H1 (cell line): ENCODE data around the gene GPR42. TPM values are rescaled to one million over a fixed set of nuclear protein-coding genes. Genes with fewer than 3 reads are reported as not detected.
"Not testable (repeated sequence)": the region's sequence is repeated elsewhere in the genome, so short reads cannot be mapped to it uniquely, and the experiment has no call there.

Source experiments
- CTCF ChIA-PET: fragments of 300-600 bp; sonication (Branson Sonifier 250); formaldehyde crosslinking; loops from one replicate; lab custom pipeline; 2021; ENCODE audit not compliant: partially characterized antibody; lab: Charles Lee
- POLR2A ChIA-PET: fragments of 300-600 bp; sonication (Branson Sonifier 250); formaldehyde crosslinking; loops from one replicate; lab custom pipeline; 2021; ENCODE audit warnings: inconsistent platforms; ENCODE audit not compliant: partially characterized antibody; lab: Charles Lee
- DNase-seq, 2 experiments: peaks; one replicate each; pipeline versions ENCODE4 v3.0.0 to v3.0.0-alpha.2; 2010 to 2022; ENCODE audit warnings: low spot score in 2 of 2, low read depth in 1 of 2, mixed read lengths in 1 of 2
- FAIRE-seq: peaks from 2 replicates; lab custom pipeline; 2011; peaks lifted over from hg19 to GRCh38; lab: Jason Lieb, UNC
- H2AFZ ChIP-seq: 2 replicates; pipeline ENCODE4 v1.8.1; 2012; ENCODE audit warnings: low read length, inconsistent platforms
- H2AK5ac ChIP-seq: 2 replicates; pipeline ENCODE4 v1.6.1; 2013; ENCODE audit warnings: low read depth, low read length
- H2BK120ac ChIP-seq: replicated peaks from 2 replicates; pipeline ENCODE3; 2013; ENCODE audit warnings: low read depth, low read length, inconsistent platforms
- H2BK12ac ChIP-seq: 2 replicates; pipeline ENCODE4 v1.6.1; 2013; ENCODE audit warnings: low read depth, low read length
- H2BK15ac ChIP-seq: 2 replicates; pipeline ENCODE4 v1.6.1; 2013; ENCODE audit warnings: low read length
- H2BK20ac ChIP-seq: 2 replicates; pipeline ENCODE4 v1.6.1; 2013; ENCODE audit warnings: low read length
- H2BK5ac ChIP-seq: 2 replicates; pipeline ENCODE4 v1.6.1; 2013; ENCODE audit warnings: low read depth, low read length
- H3K14ac ChIP-seq: 2 replicates; pipeline ENCODE4 v1.6.1; 2013; ENCODE audit warnings: inconsistent platforms; ENCODE audit not compliant: insufficient read length
- H3K18ac ChIP-seq: 2 replicates; pipeline ENCODE4 v1.6.1; 2013; ENCODE audit warnings: low read length; ENCODE audit errors: extremely low read depth
- H3K23ac ChIP-seq: 2 replicates; pipeline ENCODE4 v1.6.1; 2013; ENCODE audit warnings: inconsistent platforms; ENCODE audit not compliant: insufficient read length
- H3K23me2 ChIP-seq: 2 replicates; pipeline ENCODE4 v1.6.1; 2013; ENCODE audit warnings: low read depth, low read length
- H3K27ac ChIP-seq: 2 replicates; pipeline ENCODE4 v1.6.1; 2011; ENCODE audit warnings: low read depth, low read length, inconsistent platforms
- H3K27me3 ChIP-seq, 4 experiments: replicated peaks in 1 of 4; 1 replicate in 1 of 4; 2 replicates in 3 of 4; pipeline versions ENCODE4 v1.6.1 to v1.8.1; 2011 to 2013; ENCODE audit warnings: low read length in 3 of 4, mild to moderate bottlenecking in 3 of 4, inconsistent platforms in 2 of 4, mixed read lengths in 2 of 4, moderate library complexity in 1 of 4; ENCODE audit not compliant: control insufficient read depth in 3 of 4, insufficient read depth in 3 of 4; ENCODE audit errors: extremely low read depth in 1 of 4
- H3K36me3 ChIP-seq, 4 experiments: 2 replicates each; pipeline versions ENCODE4 v1.6.1 to v1.8.1; 2011 to 2013; ENCODE audit warnings: mild to moderate bottlenecking in 4 of 4, low read length in 3 of 4, moderate library complexity in 2 of 4, control low read depth in 1 of 4, inconsistent platforms in 1 of 4; ENCODE audit not compliant: insufficient read depth in 4 of 4, control insufficient read depth in 2 of 4
- H3K4ac ChIP-seq: replicated peaks from 2 replicates; pipeline ENCODE3; 2013; ENCODE audit warnings: low read length, low read depth, mixed read lengths, inconsistent platforms; ENCODE audit not compliant: insufficient read length
- H3K4me1 ChIP-seq, 4 experiments: replicated peaks in 1 of 4; 1 replicate in 1 of 4; 2 replicates in 3 of 4; pipeline versions ENCODE4 v1.6.1 to v1.8.1; 2011 to 2013; ENCODE audit warnings: low read length in 3 of 4, inconsistent platforms in 2 of 4, mixed read lengths in 1 of 4; ENCODE audit not compliant: insufficient read depth in 4 of 4, control insufficient read depth in 3 of 4
- H3K4me2 ChIP-seq, 2 experiments: 2 replicates each; pipeline versions ENCODE4 v1.6.1 to v1.8.1; 2011 to 2013; ENCODE audit warnings: low read depth in 2 of 2, low read length in 2 of 2, control low read depth in 1 of 2, inconsistent platforms in 1 of 2, mild to moderate bottlenecking in 1 of 2; ENCODE audit not compliant: insufficient read depth in 1 of 2
- H3K4me3 ChIP-seq, 4 experiments: fragments of 200-600, 300-600 bp in 1 of 4; sonication (generic), shearing (Covaris generic), sonication (Bioruptor Twin) in 1 of 4; 2 replicates each; pipeline versions ENCODE4 v1.5.1 to v1.8.1; 2011 to 2016; ENCODE audit warnings: low read length in 4 of 4, low read depth in 3 of 4, control low read depth in 2 of 4, inconsistent platforms in 2 of 4, mild to moderate bottlenecking in 2 of 4, mixed read lengths in 1 of 4, moderate library complexity in 1 of 4; ENCODE audit not compliant: insufficient read depth in 2 of 4; ENCODE audit errors: extremely low read depth in 1 of 4
- H3K56ac ChIP-seq: replicated peaks from 2 replicates; pipeline ENCODE3; 2013; ENCODE audit warnings: low read depth, mild to moderate bottlenecking, mixed read lengths, low read length, inconsistent platforms; ENCODE audit not compliant: insufficient read length
- H3K79me1 ChIP-seq: 2 replicates; pipeline ENCODE4 v1.6.1; 2013; ENCODE audit warnings: low read depth, low read length, control low read depth
- H3K79me2 ChIP-seq, 2 experiments: 2 replicates each; pipeline versions ENCODE4 v1.6.1 to v1.8.1; 2012 to 2013; ENCODE audit warnings: low read length in 2 of 2, mild to moderate bottlenecking in 2 of 2, inconsistent platforms in 1 of 2; ENCODE audit not compliant: insufficient read depth in 2 of 2, control insufficient read depth in 1 of 2
- H3K9ac ChIP-seq, 4 experiments: replicated peaks in 1 of 4; 1 replicate in 1 of 4; 2 replicates in 3 of 4; pipeline versions ENCODE4 v1.6.1 to v1.8.1; 2011 to 2013; ENCODE audit warnings: low read depth in 3 of 4, low read length in 3 of 4, control low read depth in 2 of 4, mild to moderate bottlenecking in 2 of 4, moderate library complexity in 2 of 4, inconsistent platforms in 1 of 4; ENCODE audit errors: extremely low read depth in 1 of 4
- H3K9me3 ChIP-seq, 2 experiments: 2 replicates each; pipeline versions ENCODE4 v1.6.1 to v1.8.1; 2012 to 2013; ENCODE audit warnings: mild to moderate bottlenecking in 2 of 2, moderate library complexity in 2 of 2, control low read depth in 1 of 2, inconsistent platforms in 1 of 2, low read depth in 1 of 2, low read length in 1 of 2, mixed read lengths in 1 of 2; ENCODE audit not compliant: insufficient read depth in 2 of 2
- H4K20me1 ChIP-seq, 2 experiments: replicated peaks in 1 of 2; 2 replicates each; pipeline versions ENCODE3 to v1.8.1; 2011 to 2013; ENCODE audit warnings: inconsistent platforms in 2 of 2, low read length in 2 of 2, mild to moderate bottlenecking in 1 of 2; ENCODE audit not compliant: insufficient read depth in 2 of 2, control insufficient read depth in 1 of 2
- H4K5ac ChIP-seq: 2 replicates; pipeline ENCODE4 v1.6.1; 2013; ENCODE audit warnings: low read length, low read depth, mixed read lengths, inconsistent platforms; ENCODE audit not compliant: insufficient read length
- H4K8ac ChIP-seq: 2 replicates; pipeline ENCODE4 v1.8.0; 2013; ENCODE audit warnings: mild to moderate bottlenecking, moderate library complexity, low read length, inconsistent platforms; ENCODE audit not compliant: insufficient read depth; ENCODE audit errors: extremely low read depth
- H4K91ac ChIP-seq: replicated peaks from 2 replicates; pipeline ENCODE3; 2013; ENCODE audit warnings: low read length, mixed read lengths, inconsistent platforms; ENCODE audit not compliant: insufficient read length
- GABPA ChIP-seq: IDR thresholded peaks from 2 replicates; pipeline ENCODE4 v1.6.1; 2011; ENCODE audit warnings: mild to moderate bottlenecking, low read length, moderate library complexity, borderline replicate concordance; ENCODE audit not compliant: insufficient read depth
- KDM5A ChIP-seq: fragments of 200-600 bp; IDR thresholded peaks from 2 replicates; pipeline ENCODE4 v1.7.1; 2012; ENCODE audit warnings: mild to moderate bottlenecking, low read length, inconsistent platforms, mixed read lengths
- POU5F1 ChIP-seq: IDR thresholded peaks from 2 replicates; pipeline ENCODE4 v1.6.1; 2011; ENCODE audit warnings: low read depth, mild to moderate bottlenecking, low read length, moderate library complexity
- RFX5 ChIP-seq: IDR thresholded peaks from 2 replicates; pipeline ENCODE4 v1.6.1; 2011; ENCODE audit warnings: low read depth, low read length, improper control_type of control experiment, borderline replicate concordance
- whole genome bisulfite sequencing, 2 experiments: shearing (Covaris generic) in 1 of 2; methylation state at CpG; one replicate each; pipeline versions ENCODE4 v1.1.6 to v1.1.7; 2013 to 2015; ENCODE audit warnings: low lambda C conversion rate in 2 of 2, mixed read lengths in 2 of 2, inconsistent platforms in 1 of 2, low coverage in 1 of 2, missing lambda C conversion rate in 1 of 2; ENCODE audit not compliant: insufficient replicate concordance in 2 of 2, insufficient coverage in 1 of 2, insufficient read length in 1 of 2; ENCODE audit errors: extremely low coverage in 1 of 2, missing lambda C conversion rate in 1 of 2; 5-methylcytosine and 5-hydroxymethylcytosine counted together
- polyA plus RNA-seq, 7 experiments: library from polyadenylated mRNA; depleted of rRNA in 3 of 7; stranded (reverse) in 5 of 7; unstranded in 2 of 7; fragments of >200 nt in 5 of 7; fragments of 200-250 nt in 2 of 7; gene quantifications; 1 replicate in 5 of 7; 2 replicates in 1 of 7; 4 replicates in 1 of 7; pipeline versions ENCODE4 v1.2.1 to v1.2.3, GENCODE V29; 2011 to 2013; ENCODE audit warnings: missing spikeins in 2 of 7, mixed read lengths in 2 of 7
- total RNA-seq: library from RNA; stranded (reverse); fragmentation: NEBNext Ultra II Directional; extraction: Animal tissue kit (Norgen Biotek cat#: 25700); gene quantifications from 2 replicates; pipeline ENCODE4 v1.2.1, GENCODE V29; 2021

GPR42 gene
- total and polyA plus RNA-seq, 2 of the 8 experiments (the other 6 are each of a cell fraction or from before 2014, with no cell fraction given): not detected

DNA sequence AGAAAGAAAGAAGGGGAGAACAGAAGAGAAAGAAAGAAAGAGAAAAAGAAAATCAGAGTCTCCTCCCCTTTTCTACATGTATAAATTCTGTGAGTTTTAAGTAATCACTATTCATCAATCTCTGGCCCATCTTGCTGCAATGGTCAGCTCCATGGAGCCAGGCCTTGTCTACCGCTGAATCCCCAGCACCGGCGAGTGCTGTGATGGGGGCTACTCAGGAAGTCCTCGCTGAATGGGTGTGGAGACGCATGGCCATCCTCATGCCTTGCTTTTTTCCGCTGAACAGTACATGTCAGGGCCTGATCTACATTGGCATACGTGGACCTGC, 29.9 kb downstream of the GPR42 start (continued):
- TF ChIP-seq GABPA (no peak), KDM5A (no peak), RFX5 (no peak), POU5F1 (no peak)

DNA sequence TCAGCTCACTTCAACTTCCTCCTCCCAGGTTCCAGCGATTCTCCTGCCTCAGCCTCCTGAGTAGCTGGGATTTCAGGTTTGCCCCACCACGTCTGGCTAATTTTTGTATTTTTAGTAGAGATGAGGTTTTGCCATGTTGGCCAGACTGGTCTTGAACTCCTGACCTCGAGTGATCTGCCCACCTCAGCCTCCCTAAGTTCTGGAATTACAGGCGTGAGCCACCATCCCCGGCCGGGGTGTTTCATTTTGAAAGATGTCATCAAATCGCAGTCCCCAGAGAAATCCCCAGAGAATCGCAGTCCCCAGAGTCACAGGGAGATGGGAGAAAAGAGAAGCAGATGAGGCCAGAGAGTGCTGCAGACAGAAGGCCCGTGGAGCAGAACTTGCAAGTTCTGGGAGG, 30.5 kb downstream of the GPR42 start:
- H2AK5ac ChIP-seq, H2BK120ac ChIP-seq, H2BK5ac ChIP-seq, H2BK20ac ChIP-seq, H3K27ac ChIP-seq, H3K4me2 ChIP-seq, H3K9ac ChIP-seq, H3K79me1 ChIP-seq, H2BK15ac ChIP-seq, H3K23ac ChIP-seq, H3K36me3 ChIP-seq, FAIRE-seq, H4K20me1 ChIP-seq, H3K23me2 ChIP-seq, H2BK12ac ChIP-seq, H3K79me2 ChIP-seq, H3K56ac ChIP-seq, H3K18ac ChIP-seq, H3K4me1 ChIP-seq, H3K9me3 ChIP-seq, H3K4ac ChIP-seq, H3K27me3 ChIP-seq, H3K14ac ChIP-seq, H4K91ac ChIP-seq, H4K5ac ChIP-seq, DNase-seq, H2AFZ ChIP-seq, H3K4me3 ChIP-seq, H4K8ac ChIP-seq: not testable (repeated sequence)
- POLR2A ChIA-PET: interaction anchor here (1.2 kb wide), 1 partner anchor 108 kb away, joined by 3 read pairs; no protein-coding TSS in a partner anchor
- CTCF ChIA-PET: interaction anchor here (0.5 to 1.2 kb wide), 3 partner anchors 49 to 418 kb away, joined by 3 to 4 read pairs (median 3); no protein-coding TSS in a partner anchor
- 90% methylated on average over 8 of the region's 9 CpGs; no CpG with 5 or more reads in 1 of the 2 experiments for WGBS, 2 experiments
